Left ventricle myocardium inferior (tissue), 1 donor: ENCODE measurements around the gene MT1E. TPM values are rescaled to one million over a fixed set of nuclear protein-coding genes. Genes with fewer than 3 reads are reported as not detected.
A peak's percentile ranks its signal among the peaks of the same experiment; 100 is the strongest.

Source experiments
- DNase-seq: peaks from one replicate; pipeline ENCODE4 v3.0.0-alpha.2; 2020
- H3K27ac ChIP-seq: fragments of 200-600 bp; replicated peaks from 2 replicates; pipeline ENCODE4 v1.8.0; 2021
- H3K27me3 ChIP-seq: fragments of 200-600 bp; 2 replicates; pipeline ENCODE4 v1.8.0; 2021; ENCODE audit warnings: low read depth
- H3K36me3 ChIP-seq: fragments of 200-600 bp; 2 replicates; pipeline ENCODE4 v1.8.0; 2021
- H3K4me1 ChIP-seq: fragments of 200-600 bp; 2 replicates; pipeline ENCODE4 v1.8.0; 2021
- H3K4me3 ChIP-seq: fragments of 200-600 bp; 2 replicates; pipeline ENCODE4 v1.8.0; 2021; ENCODE audit warnings: mild to moderate bottlenecking, moderate library complexity
- H3K9me3 ChIP-seq: fragments of 200-600 bp; replicated peaks from 2 replicates; pipeline ENCODE4 v1.8.0; 2021
- CTCF ChIP-seq: fragments of 200-600 bp; IDR thresholded peaks from 2 replicates; pipeline ENCODE4 v1.8.0; 2021; ENCODE audit warnings: antibody characterized with exemption, mild to moderate bottlenecking, borderline replicate concordance
- intact Hi-C: fragments of 100-400 bp; cut with micrococcal nuclease; formaldehyde crosslinking; loops from one replicate; pipeline ENCODE4 v1.11.0; 2022
- total RNA-seq: library from RNA; stranded (reverse); fragmentation: NEBNext Ultra II Directional; extraction: Animal tissue kit (Norgen Biotek cat#: 25700); gene quantifications from one replicate; pipeline ENCODE4 v1.2.1, GENCODE V29; 2021
- donor health status: DM: no; HTN: yes; CAD: no; lungs with severe emphysema.

The MT1E gene
- total RNA-seq, 1 donor from 2014 or later, result 126 TPM

- Histone ChIP-seq H3K27ac (peak overlapping the region; percentile 81), H3K27me3 (peaks cover 84% of the 10 kb centered on the region), H3K4me3 (peak overlapping the region; percentile 70), H3K9me3 (no peaks in the 10 kb centered on the region), H3K4me1 (peaks cover 37% of the 10 kb centered on the region), H3K36me3 (no peaks in the 10 kb centered on the region)
- intact Hi-C loops, result no loop called here
- no peak for TF ChIP-seq CTCF
- no peak for DNase-seq
These were observed 13.5 kb downstream of the MT1E start for GRCh38 chr16:56639045-56639444.

DNA sequence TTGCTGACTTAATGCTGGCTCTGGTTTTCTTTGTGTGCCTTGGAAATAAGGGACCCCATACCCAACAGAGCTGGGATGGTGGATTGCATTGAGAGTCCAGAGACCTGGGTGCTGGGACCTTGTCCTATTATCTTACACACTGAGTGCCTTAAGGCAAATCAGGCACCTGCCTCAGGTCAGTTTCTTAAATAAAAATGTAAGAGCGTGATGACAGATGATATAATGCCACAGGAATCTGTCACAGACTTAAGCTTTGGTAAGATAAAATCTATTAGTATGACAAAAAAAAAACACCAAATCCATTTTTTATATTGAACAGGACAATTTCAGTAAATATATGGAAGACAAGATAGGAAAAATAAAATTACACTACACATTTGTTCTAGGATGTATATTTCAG lies 14.5 kb downstream of the MT1E start:
- no peak overlapping the region for H3K27ac ChIP-seq
- H3K9me3 ChIP-seq, result no peaks in the 10 kb centered on the region
- H3K27me3 ChIP-seq, result peaks cover 84% of the 10 kb centered on the region
- H3K4me3 ChIP-seq, result no peak overlapping the region
- no peak for DNase-seq
- H3K4me1 ChIP-seq, result peaks cover 35% of the 10 kb centered on the region
- intact Hi-C loops, result no loop called here
- H3K36me3 ChIP-seq, result no peaks in the 10 kb centered on the region
- TF ChIP-seq CTCF, result no peak

DNA sequence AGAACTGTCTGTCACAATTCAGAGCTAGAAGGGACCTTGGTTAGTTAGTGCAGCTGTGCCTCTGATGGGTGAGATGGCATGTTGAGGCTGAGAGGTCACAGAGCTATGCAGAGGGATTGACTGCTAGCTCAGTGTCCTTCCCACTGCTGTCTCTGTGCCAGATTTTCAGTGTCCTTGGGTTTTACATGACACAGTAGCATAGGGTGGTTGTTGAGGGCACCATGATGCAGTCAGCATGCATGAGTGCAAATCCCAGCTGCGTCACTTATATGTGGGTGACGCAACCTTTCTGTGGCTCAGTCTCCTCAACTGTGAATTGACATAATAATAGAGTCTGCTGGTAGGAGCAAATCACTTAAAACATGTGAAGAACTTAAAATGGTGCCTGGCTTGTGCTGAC lies 15.6 kb downstream of the MT1E start:
- DNase-seq, result no peak
- no peaks in the 10 kb centered on the region for H3K9me3 ChIP-seq
- H3K27ac ChIP-seq, result no peak overlapping the region
- H3K4me1 ChIP-seq, result peaks cover 29% of the 10 kb centered on the region
- no peak for TF ChIP-seq CTCF
- no peaks in the 10 kb centered on the region for H3K36me3 ChIP-seq
- intact Hi-C loops, result no loop called here
- H3K4me3 ChIP-seq, result no peak overlapping the region
- peaks cover 84% of the 10 kb centered on the region for H3K27me3 ChIP-seq

GRCh38 chr16:56643080-56643778 lies 17.6 kb downstream of the MT1E start:
- H3K4me3 ChIP-seq, result peak overlapping the region; percentile 60
- peak overlapping the region; percentile 33 for H3K27ac ChIP-seq
- peak; percentile 54 for TF ChIP-seq CTCF
- peak; percentile 66 for DNase-seq
- H3K9me3 ChIP-seq, result no peaks in the 10 kb centered on the region
- intact Hi-C loops, result no loop called here
- H3K4me1 ChIP-seq, result peaks cover 23% of the 10 kb centered on the region
- H3K36me3 ChIP-seq, result no peaks in the 10 kb centered on the region
- peaks cover 86% of the 10 kb centered on the region for H3K27me3 ChIP-seq

DNA sequence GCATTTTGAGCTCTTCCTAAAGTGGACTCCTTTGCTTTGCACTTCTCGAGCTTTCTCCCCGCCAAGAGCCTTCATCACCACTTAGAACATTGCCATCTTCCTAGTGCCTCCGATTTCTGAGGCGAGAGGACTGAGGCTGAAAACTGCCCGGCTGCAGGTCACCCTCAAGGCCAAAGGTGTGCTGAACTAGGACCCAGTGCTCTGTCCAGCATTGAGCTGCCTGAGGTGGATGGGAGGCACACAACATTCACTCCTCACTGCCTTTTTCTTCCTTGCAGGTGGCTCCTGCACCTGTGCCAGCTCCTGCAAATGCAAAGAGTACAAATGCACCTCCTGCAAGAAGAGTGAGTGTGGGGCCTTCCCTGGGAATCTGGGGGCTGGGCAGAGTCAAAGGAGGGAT lies 18.3 kb downstream of the MT1E start:
- TF ChIP-seq CTCF, result no peak
- peaks cover 17% of the 10 kb centered on the region for H3K4me1 ChIP-seq
- peak overlapping the region; percentile 60 for H3K4me3 ChIP-seq
- H3K36me3 ChIP-seq, result no peaks in the 10 kb centered on the region
- peaks cover 86% of the 10 kb centered on the region for H3K27me3 ChIP-seq
- intact Hi-C loops, result no loop called here
- H3K9me3 ChIP-seq, result no peaks in the 10 kb centered on the region
- DNase-seq, result no peak
- H3K27ac ChIP-seq, result no peak overlapping the region
